ENCODE measurements around the gene NBAS.
"Not testable (repeated sequence)": the region's sequence is repeated elsewhere in the genome, so short reads cannot be mapped to it uniquely, and the experiment has no call there.

NBAS gene

DNA sequence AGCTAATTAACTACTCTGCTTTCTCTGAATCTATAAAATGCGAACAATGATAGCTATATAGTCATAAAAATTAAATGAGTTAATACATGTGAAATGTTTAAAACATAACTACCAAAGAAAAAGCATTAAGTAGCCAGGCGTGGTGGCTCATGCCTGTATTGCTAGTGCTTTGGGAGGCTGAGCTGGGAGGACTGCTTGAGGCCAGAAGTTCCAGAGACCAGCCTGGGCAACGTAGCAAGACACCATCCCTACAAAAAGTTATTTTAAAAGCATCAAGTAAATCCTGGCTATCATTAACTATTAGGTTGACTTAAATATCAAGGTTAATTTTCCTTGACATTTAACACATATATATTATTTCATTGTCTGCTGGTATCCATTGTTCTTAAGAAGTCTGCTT lies 152.4 kb downstream of the NBAS start:
- Histone ChIP-seq H3K4me1 (no peaks in the 10 kb centered on the region), H3K9me3 (no peaks in the 10 kb centered on the region), H3K36me3 (peaks cover 18 to 32% (median 19%) of the 10 kb centered on the region in 3 donors), H3K27me3 (no peaks in the 10 kb centered on the region), H3K4me3 (no peak overlapping the region), H3K27ac (no peak overlapping the region)
- TF ChIP-seq, protein P1, sequence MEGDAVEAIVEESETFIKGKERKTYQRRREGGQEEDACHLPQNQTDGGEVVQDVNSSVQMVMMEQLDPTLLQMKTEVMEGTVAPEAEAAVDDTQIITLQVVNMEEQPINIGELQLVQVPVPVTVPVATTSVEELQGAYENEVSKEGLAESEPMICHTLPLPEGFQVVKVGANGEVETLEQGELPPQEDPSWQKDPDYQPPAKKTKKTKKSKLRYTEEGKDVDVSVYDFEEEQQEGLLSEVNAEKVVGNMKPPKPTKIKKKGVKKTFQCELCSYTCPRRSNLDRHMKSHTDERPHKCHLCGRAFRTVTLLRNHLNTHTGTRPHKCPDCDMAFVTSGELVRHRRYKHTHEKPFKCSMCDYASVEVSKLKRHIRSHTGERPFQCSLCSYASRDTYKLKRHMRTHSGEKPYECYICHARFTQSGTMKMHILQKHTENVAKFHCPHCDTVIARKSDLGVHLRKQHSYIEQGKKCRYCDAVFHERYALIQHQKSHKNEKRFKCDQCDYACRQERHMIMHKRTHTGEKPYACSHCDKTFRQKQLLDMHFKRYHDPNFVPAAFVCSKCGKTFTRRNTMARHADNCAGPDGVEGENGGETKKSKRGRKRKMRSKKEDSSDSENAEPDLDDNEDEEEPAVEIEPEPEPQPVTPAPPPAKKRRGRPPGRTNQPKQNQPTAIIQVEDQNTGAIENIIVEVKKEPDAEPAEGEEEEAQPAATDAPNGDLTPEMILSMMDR (IDR thresholded peaks at IDR 0.05), result no peak
- intact Hi-C loops (cut with DNase I; ENCODE audit: low total_unique reads), result no loop called here
- DNase-seq, result no peak

DNA sequence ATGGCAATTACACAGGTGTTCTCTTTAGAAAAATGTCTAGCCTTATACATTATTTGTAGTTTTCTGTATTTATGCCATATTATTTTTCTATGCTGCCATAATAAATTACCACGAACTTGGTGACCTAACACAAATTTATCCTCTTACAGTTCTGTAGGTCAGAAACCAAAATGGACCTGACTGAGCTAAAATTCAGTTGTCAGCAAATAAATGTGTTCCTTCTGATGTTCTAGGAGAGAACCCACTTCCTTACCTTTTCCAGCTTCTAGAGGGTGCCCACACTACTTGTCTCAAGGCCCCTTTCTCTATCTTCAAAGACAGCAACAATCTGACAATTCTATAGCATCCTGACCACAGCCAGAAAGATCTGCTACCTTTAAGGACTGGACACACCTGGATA lies 153.5 kb downstream of the NBAS start:
- Histone ChIP-seq H3K36me3 (peaks cover 11 to 21% (median 15%) of the 10 kb centered on the region in 3 donors), H3K9me3 (no peaks in the 10 kb centered on the region), H3K27ac (no peak overlapping the region), H3K4me3 (no peak overlapping the region), H3K27me3 (no peaks in the 10 kb centered on the region), H3K4me1 (no peaks in the 10 kb centered on the region)
- intact Hi-C loops (cut with DNase I; ENCODE audit: low total_unique reads), result no loop called here
- DNase-seq, result no peak
- TF ChIP-seq, protein P1 (IDR thresholded peaks at IDR 0.05), result no peak

DNA sequence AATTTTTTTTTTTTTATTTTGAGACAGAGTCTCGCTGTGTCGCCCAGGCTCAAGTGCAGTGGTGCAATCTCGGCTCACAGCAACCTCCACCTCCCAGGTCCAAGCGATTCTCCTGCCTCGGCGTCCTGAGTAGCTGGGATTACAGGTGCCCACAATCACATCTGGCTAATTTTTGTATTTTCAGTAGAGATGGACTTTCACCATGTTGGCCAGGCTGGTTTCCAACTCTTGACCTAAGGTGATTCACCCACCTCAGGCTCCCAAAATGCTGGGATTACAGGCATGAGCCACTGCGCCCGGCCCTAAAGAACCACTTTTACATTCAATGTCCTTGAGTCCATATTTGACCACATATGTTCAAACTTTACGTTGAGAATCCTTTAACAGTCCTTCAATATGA lies 156.6 kb downstream of the NBAS start:
- H3K4me1 ChIP-seq; H3K27me3 ChIP-seq; H3K4me3 ChIP-seq; H3K27ac ChIP-seq; H3K9me3 ChIP-seq; DNase-seq; intact Hi-C loops (cut with DNase I; ENCODE audit: low total_unique reads): not testable (repeated sequence)
- peaks cover 0 to 16% (median 0%) of the 10 kb centered on the region in 3 donors for H3K36me3 ChIP-seq

DNA sequence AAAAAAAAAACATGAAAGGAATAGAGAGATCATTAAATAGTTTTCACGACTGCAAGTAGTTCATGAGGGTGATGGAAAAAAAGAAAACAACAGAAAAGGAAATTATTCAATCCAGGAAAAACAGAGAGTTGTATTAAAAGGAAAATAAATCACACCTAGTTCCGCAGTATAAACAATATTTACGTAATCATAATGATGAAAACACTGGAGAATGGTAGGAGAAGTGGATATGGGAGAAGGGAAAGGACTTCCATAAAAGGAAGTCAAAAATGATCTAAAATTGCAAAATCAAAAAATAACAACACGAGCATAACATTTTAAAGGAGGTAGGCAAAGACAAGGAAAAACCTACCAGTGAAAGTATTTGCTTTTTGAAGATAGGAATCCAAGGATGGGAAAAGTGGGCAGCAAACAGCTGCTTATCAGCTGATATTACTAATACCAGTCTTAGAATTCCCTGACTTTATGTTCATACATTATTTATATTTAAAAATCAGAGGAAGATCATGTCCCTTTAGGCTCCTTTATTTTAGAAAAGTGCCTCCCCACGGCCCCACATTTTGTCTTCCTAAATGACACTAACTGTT lies 160.8 kb downstream of the NBAS start:
- DNase-seq, result no peak
- no peak overlapping the region for H3K27ac ChIP-seq
- TF ChIP-seq, protein P1 (IDR thresholded peaks at IDR 0.05), result no peak
- intact Hi-C loops (cut with DNase I; ENCODE audit: low total_unique reads), result no loop called here
- no peaks in the 10 kb centered on the region for H3K4me1 ChIP-seq
- H3K4me3 ChIP-seq, result no peak overlapping the region
- no peaks in the 10 kb centered on the region for H3K9me3 ChIP-seq
- H3K36me3 ChIP-seq, result peaks cover 8 to 22% (median 10%) of the 10 kb centered on the region in 3 donors
- H3K27me3 ChIP-seq, result no peaks in the 10 kb centered on the region

DNA sequence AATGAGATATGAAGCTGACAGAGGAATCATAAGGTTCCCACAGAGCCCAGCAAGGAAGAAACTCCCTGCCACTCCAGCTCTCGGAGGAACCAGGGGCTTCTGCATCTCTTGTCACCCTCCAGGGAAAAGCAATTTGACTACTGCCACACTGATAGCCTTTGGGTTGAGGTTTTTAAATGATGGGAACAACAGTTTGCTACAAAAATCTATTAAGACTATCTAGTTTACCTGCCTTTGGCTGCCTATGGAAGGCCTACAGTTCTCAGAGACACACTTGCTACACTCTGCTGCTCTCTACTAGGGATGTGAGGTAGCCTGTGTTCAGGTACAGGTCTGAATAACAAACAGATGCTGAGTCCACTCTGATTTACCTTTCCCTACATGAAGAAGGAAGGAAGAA lies 161.9 kb downstream of the NBAS start:
- intact Hi-C loops (cut with DNase I; ENCODE audit: low total_unique reads), result no loop called here
- Histone ChIP-seq H3K9me3 (no peaks in the 10 kb centered on the region), H3K36me3 (peaks cover 8 to 22% (median 10%) of the 10 kb centered on the region in 3 donors), H3K27me3 (no peaks in the 10 kb centered on the region), H3K4me1 (no peaks in the 10 kb centered on the region), H3K4me3 (no peak overlapping the region), H3K27ac (no peak overlapping the region)
- no peak for DNase-seq
- TF ChIP-seq, protein P1 (IDR thresholded peaks at IDR 0.05), result no peak

DNA sequence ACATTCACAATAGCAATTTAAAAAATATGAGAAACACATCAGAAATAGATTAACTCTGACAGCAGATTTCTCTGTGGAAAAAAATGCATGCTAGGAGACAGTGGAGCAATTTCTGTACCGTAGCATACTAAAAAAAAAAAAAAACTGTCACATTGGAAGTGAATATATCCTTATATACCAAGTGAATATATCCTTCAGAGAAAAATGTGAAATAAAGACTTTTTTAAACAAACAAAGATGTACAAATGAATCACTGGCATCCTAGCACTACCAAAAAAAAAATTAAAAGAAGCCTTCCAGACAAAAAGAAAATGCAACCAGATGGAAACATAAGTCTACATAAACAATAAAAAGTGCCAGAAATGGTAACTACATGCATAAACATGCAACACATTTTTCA lies 169.4 kb downstream of the NBAS start:
- no peak overlapping the region for H3K27ac ChIP-seq
- no peak overlapping the region for H3K4me3 ChIP-seq
- TF ChIP-seq, protein P1 (IDR thresholded peaks at IDR 0.05), result no peak
- no peaks in the 10 kb centered on the region for H3K9me3 ChIP-seq
- peaks cover 18 to 23% (median 20%) of the 10 kb centered on the region in 3 donors for H3K36me3 ChIP-seq
- no peak for DNase-seq
- H3K27me3 ChIP-seq, result no peaks in the 10 kb centered on the region
- intact Hi-C loops (cut with DNase I; ENCODE audit: low total_unique reads), result no loop called here
- H3K4me1 ChIP-seq, result no peaks in the 10 kb centered on the region

Measured in tibial artery (tissue), 4 donors.